Measurements from ENCODE around the gene AGPAT3.

GRCh38 chr21:43867332-43867703 is 2.3 kb downstream of the AGPAT3 start:
- TF ChIP-seq, protein P1, sequence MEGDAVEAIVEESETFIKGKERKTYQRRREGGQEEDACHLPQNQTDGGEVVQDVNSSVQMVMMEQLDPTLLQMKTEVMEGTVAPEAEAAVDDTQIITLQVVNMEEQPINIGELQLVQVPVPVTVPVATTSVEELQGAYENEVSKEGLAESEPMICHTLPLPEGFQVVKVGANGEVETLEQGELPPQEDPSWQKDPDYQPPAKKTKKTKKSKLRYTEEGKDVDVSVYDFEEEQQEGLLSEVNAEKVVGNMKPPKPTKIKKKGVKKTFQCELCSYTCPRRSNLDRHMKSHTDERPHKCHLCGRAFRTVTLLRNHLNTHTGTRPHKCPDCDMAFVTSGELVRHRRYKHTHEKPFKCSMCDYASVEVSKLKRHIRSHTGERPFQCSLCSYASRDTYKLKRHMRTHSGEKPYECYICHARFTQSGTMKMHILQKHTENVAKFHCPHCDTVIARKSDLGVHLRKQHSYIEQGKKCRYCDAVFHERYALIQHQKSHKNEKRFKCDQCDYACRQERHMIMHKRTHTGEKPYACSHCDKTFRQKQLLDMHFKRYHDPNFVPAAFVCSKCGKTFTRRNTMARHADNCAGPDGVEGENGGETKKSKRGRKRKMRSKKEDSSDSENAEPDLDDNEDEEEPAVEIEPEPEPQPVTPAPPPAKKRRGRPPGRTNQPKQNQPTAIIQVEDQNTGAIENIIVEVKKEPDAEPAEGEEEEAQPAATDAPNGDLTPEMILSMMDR (IDR thresholded peaks at IDR 0.05): no peak
- no peak for TF ChIP-seq POLR2A (IDR thresholded peaks at IDR 0.05)
